SK-N-SH (cell line): Measurements from ENCODE around the gene RNF151.
"Not testable (repeated sequence)": the region's sequence is repeated elsewhere in the genome, so short reads cannot be mapped to it uniquely, and the experiment has no call there.

Experiments used
- CHD2 ChIP-seq: fragments of 150-350 bp; IDR thresholded peaks from 2 replicates; pipeline ENCODE4 v1.6.1; 2018; ENCODE audit warnings: low read length; ENCODE audit not compliant: partially characterized antibody
- JUND ChIP-seq: IDR thresholded peaks from 2 replicates; pipeline ENCODE4 v1.4.0; 2012
- POLR2AphosphoS5 ChIP-seq: IDR thresholded peaks from 2 replicates; pipeline ENCODE4 v1.6.1; 2012; ENCODE audit warnings: low read depth, low read length
- TCF12 ChIP-seq: IDR thresholded peaks from 2 replicates; pipeline ENCODE4 v1.4.0; 2012
- YY1 ChIP-seq: IDR thresholded peaks from 2 replicates; pipeline ENCODE4 v1.4.0; 2012; ENCODE audit warnings: low read depth, mild to moderate bottlenecking
- TF ChIP-seq, protein P1 (sequence below): fragments of 200-600 bp; sonication (generic); IDR thresholded peaks from 2 replicates; pipeline ENCODE4 v1.6.1; 2017; ENCODE audit warnings: antibody characterized with exemption, mild to moderate bottlenecking, moderate library complexity
- TF ChIP-seq, protein P2 (sequence below): IDR thresholded peaks from 2 replicates; pipeline ENCODE4 v1.6.1; 2012; ENCODE audit warnings: mild to moderate bottlenecking, low read depth, low read length, moderate library complexity

DNA sequence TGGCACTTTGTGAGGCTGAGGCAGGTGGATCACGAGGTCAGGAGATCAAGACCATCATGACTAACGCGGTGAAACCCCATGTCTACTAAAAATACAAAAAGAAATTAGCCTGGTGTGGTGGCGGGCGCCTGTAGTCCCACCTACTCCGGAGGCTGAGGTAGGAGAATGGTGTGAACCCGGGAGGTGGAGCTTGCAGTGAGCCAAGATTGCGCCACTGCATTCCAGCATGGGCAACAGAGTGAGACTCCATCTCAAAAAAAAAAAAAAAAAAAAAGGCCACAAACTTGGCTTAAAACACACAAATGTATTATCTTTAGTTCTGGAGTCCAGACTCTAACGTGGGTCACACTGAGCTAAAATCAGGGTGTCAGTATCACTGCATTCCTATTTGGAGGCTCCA, 45.1 kb downstream of the RNF151 start:
- TF ChIP-seq, protein P1, sequence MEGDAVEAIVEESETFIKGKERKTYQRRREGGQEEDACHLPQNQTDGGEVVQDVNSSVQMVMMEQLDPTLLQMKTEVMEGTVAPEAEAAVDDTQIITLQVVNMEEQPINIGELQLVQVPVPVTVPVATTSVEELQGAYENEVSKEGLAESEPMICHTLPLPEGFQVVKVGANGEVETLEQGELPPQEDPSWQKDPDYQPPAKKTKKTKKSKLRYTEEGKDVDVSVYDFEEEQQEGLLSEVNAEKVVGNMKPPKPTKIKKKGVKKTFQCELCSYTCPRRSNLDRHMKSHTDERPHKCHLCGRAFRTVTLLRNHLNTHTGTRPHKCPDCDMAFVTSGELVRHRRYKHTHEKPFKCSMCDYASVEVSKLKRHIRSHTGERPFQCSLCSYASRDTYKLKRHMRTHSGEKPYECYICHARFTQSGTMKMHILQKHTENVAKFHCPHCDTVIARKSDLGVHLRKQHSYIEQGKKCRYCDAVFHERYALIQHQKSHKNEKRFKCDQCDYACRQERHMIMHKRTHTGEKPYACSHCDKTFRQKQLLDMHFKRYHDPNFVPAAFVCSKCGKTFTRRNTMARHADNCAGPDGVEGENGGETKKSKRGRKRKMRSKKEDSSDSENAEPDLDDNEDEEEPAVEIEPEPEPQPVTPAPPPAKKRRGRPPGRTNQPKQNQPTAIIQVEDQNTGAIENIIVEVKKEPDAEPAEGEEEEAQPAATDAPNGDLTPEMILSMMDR = not testable (repeated sequence)
- TF ChIP-seq, protein P2, sequence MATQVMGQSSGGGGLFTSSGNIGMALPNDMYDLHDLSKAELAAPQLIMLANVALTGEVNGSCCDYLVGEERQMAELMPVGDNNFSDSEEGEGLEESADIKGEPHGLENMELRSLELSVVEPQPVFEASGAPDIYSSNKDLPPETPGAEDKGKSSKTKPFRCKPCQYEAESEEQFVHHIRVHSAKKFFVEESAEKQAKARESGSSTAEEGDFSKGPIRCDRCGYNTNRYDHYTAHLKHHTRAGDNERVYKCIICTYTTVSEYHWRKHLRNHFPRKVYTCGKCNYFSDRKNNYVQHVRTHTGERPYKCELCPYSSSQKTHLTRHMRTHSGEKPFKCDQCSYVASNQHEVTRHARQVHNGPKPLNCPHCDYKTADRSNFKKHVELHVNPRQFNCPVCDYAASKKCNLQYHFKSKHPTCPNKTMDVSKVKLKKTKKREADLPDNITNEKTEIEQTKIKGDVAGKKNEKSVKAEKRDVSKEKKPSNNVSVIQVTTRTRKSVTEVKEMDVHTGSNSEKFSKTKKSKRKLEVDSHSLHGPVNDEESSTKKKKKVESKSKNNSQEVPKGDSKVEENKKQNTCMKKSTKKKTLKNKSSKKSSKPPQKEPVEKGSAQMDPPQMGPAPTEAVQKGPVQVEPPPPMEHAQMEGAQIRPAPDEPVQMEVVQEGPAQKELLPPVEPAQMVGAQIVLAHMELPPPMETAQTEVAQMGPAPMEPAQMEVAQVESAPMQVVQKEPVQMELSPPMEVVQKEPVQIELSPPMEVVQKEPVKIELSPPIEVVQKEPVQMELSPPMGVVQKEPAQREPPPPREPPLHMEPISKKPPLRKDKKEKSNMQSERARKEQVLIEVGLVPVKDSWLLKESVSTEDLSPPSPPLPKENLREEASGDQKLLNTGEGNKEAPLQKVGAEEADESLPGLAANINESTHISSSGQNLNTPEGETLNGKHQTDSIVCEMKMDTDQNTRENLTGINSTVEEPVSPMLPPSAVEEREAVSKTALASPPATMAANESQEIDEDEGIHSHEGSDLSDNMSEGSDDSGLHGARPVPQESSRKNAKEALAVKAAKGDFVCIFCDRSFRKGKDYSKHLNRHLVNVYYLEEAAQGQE = not testable (repeated sequence)
- TF ChIP-seq POLR2AphosphoS5, JUND, YY1, CHD2, TCF12: not testable (repeated sequence)
